H9 (cell line): ENCODE results near the gene OR10J5. TPM values are rescaled to one million over a fixed set of nuclear protein-coding genes. Genes with fewer than 3 reads are reported as not detected.

ENCODE experiments used
- DNase-seq: peaks from one replicate; pipeline ENCODE4 v3.0.0-alpha.2; 2017
- H2AFZ ChIP-seq: one replicate; pipeline ENCODE4 v1.6.1; 2013; ENCODE audit warnings: mild to moderate bottlenecking, low read length, control low read depth, moderate library complexity
- H2AK5ac ChIP-seq: 2 replicates; pipeline ENCODE4 v1.6.1; 2013; ENCODE audit warnings: low read length, control low read depth, mixed read lengths; ENCODE audit not compliant: insufficient read length
- H2BK120ac ChIP-seq: one replicate; pipeline ENCODE4 v1.6.1; 2013; ENCODE audit warnings: low read depth, mild to moderate bottlenecking, low read length, control low read depth, inconsistent platforms; ENCODE audit not compliant: poor library complexity, severe bottlenecking
- H2BK12ac ChIP-seq: 2 replicates; pipeline ENCODE4 v1.6.1; 2013; ENCODE audit warnings: low read length, control low read depth, mixed read lengths, low read depth; ENCODE audit not compliant: insufficient read length
- H2BK15ac ChIP-seq: 2 replicates; pipeline ENCODE4 v1.6.1; 2013; ENCODE audit warnings: low read depth, low read length, control low read depth
- H2BK20ac ChIP-seq: one replicate; pipeline ENCODE4 v1.6.1; 2013; ENCODE audit warnings: low read depth, mild to moderate bottlenecking, low read length, control low read depth, inconsistent platforms; ENCODE audit not compliant: poor library complexity, severe bottlenecking
- H2BK5ac ChIP-seq: 2 replicates; pipeline ENCODE4 v1.6.1; 2013; ENCODE audit warnings: low read length, control low read depth, mixed read lengths; ENCODE audit not compliant: insufficient read length
- H3K14ac ChIP-seq: 2 replicates; pipeline ENCODE4 v1.6.1; 2013; ENCODE audit warnings: low read length, control low read depth; ENCODE audit not compliant: insufficient read depth
- H3K18ac ChIP-seq: 2 replicates; pipeline ENCODE4 v1.6.1; 2013; ENCODE audit warnings: low read depth, mild to moderate bottlenecking, mixed read lengths, low read length, control low read depth; ENCODE audit not compliant: insufficient read length
- H3K23ac ChIP-seq: 2 replicates; pipeline ENCODE4 v1.6.1; 2013; ENCODE audit warnings: low read length, control low read depth, mixed read lengths, low read depth; ENCODE audit not compliant: insufficient read length
- H3K23me2 ChIP-seq: 2 replicates; pipeline ENCODE4 v1.6.1; 2013; ENCODE audit warnings: low read depth, mild to moderate bottlenecking, mixed read lengths, low read length, control low read depth; ENCODE audit not compliant: insufficient read length, poor library complexity, severe bottlenecking
- H3K27ac ChIP-seq: 2 replicates; pipeline ENCODE4 v1.5.1; 2013; ENCODE audit warnings: low read length, control low read depth, mixed read lengths, low read depth; ENCODE audit not compliant: insufficient read length
- H3K27me3 ChIP-seq: 2 replicates; pipeline ENCODE4 v1.6.1; 2013; ENCODE audit warnings: low read length, control low read depth, inconsistent platforms; ENCODE audit not compliant: insufficient read depth
- H3K4ac ChIP-seq: 2 replicates; pipeline ENCODE4 v1.6.1; 2013; ENCODE audit warnings: low read depth, mild to moderate bottlenecking, control low read depth, inconsistent platforms, low read length, moderate library complexity
- H3K4me1 ChIP-seq: 2 replicates; pipeline ENCODE4 v1.6.1; 2013; ENCODE audit warnings: low read length, control low read depth, inconsistent platforms; ENCODE audit not compliant: insufficient read depth
- H3K4me2 ChIP-seq: 2 replicates; pipeline ENCODE4 v1.6.1; 2013; ENCODE audit warnings: low read length, control low read depth, mixed read lengths; ENCODE audit not compliant: insufficient read length, insufficient read depth
- H3K56ac ChIP-seq: 2 replicates; pipeline ENCODE4 v1.6.1; 2013; ENCODE audit warnings: low read depth, mild to moderate bottlenecking, mixed read lengths, low read length, control low read depth; ENCODE audit not compliant: insufficient read length
- H3K79me1 ChIP-seq: 2 replicates; pipeline ENCODE4 v1.6.1; 2013; ENCODE audit warnings: low read depth, mild to moderate bottlenecking, moderate library complexity, low read length, control low read depth, inconsistent platforms; ENCODE audit not compliant: insufficient read depth, poor library complexity, severe bottlenecking
- H3K79me2 ChIP-seq: 2 replicates; pipeline ENCODE4 v1.6.1; 2013; ENCODE audit warnings: low read length, control low read depth, inconsistent platforms; ENCODE audit not compliant: insufficient read depth
- H3K9ac ChIP-seq: 2 replicates; pipeline ENCODE4 v1.6.1; 2013; ENCODE audit warnings: low read length, control low read depth, mixed read lengths; ENCODE audit not compliant: insufficient read length; ENCODE audit errors: extremely low read depth
- H3K9me3 ChIP-seq: one replicate; pipeline ENCODE4 v1.6.1; 2013; ENCODE audit warnings: low read depth, low read length, inconsistent platforms; ENCODE audit not compliant: control insufficient read depth
- H3T11ph ChIP-seq: one replicate; pipeline ENCODE4 v1.6.1; 2013; ENCODE audit warnings: mild to moderate bottlenecking, low read length, control low read depth, inconsistent platforms
- H4K20me1 ChIP-seq: one replicate; pipeline ENCODE4 v1.6.1; 2013; ENCODE audit not compliant: control insufficient read depth, insufficient read length, insufficient read depth
- H4K5ac ChIP-seq: 2 replicates; pipeline ENCODE4 v1.6.1; 2013; ENCODE audit warnings: low read depth, mild to moderate bottlenecking, mixed read lengths, low read length, control low read depth; ENCODE audit not compliant: insufficient read length
- H4K8ac ChIP-seq: replicated peaks from 2 replicates; pipeline ENCODE4 v1.6.1; 2013; ENCODE audit warnings: low read length, control low read depth, mixed read lengths, low read depth; ENCODE audit not compliant: insufficient read length
- H4K91ac ChIP-seq: 2 replicates; pipeline ENCODE4 v1.6.1; 2013; ENCODE audit warnings: low read depth, mild to moderate bottlenecking, moderate library complexity, mixed read lengths, low read length, control low read depth; ENCODE audit not compliant: insufficient read length
- H3K27ac Mint-ChIP-seq, 3 experiments: 2 replicates in 2 of 3; 3 replicates in 1 of 3; pipeline ENCODE4 v1.8.0; 2020 to 2021; ENCODE audit warnings: mixed read lengths in 3 of 3, mild to moderate bottlenecking in 1 of 3, moderate library complexity in 1 of 3
- H3K27me3 Mint-ChIP-seq: 2 replicates; pipeline ENCODE4 v1.8.0; 2021; ENCODE audit warnings: low read depth, mild to moderate bottlenecking, moderate library complexity, mixed read lengths
- H3K36me3 Mint-ChIP-seq, 3 experiments: 2 replicates in 2 of 3; 3 replicates in 1 of 3; pipeline ENCODE4 v1.8.0; 2020 to 2021; ENCODE audit warnings: low read depth in 3 of 3, mixed read lengths in 3 of 3; ENCODE audit not compliant: insufficient read depth in 1 of 3
- H3K4me1 Mint-ChIP-seq, 2 experiments: 2 replicates each; pipeline ENCODE4 v1.8.0; 2020; ENCODE audit warnings: mixed read lengths in 2 of 2
- H3K4me3 Mint-ChIP-seq, 2 experiments: 2 replicates in 1 of 2; 3 replicates in 1 of 2; pipeline ENCODE4 v1.8.0; 2020 to 2021; ENCODE audit warnings: mild to moderate bottlenecking in 2 of 2, mixed read lengths in 2 of 2, moderate library complexity in 1 of 2
- H3K9me3 Mint-ChIP-seq, 2 experiments: 2 replicates in 1 of 2; 3 replicates in 1 of 2; pipeline ENCODE4 v1.8.0; 2020; ENCODE audit warnings: mild to moderate bottlenecking in 2 of 2, mixed read lengths in 2 of 2, moderate library complexity in 1 of 2
- CTCF ChIP-seq: fragments of 200-600 bp; sonication (generic); conservative IDR thresholded peaks from 3 replicates; pipeline ENCODE4 v1.8.0; 2021; ENCODE audit warnings: antibody characterized with exemption, mild to moderate bottlenecking
- WGBS: extraction: QIAGEN DNeasy Blood & Tissue Kit; methylation state at CpG from one replicate; pipeline ENCODE4 v1.1.7; 2013; ENCODE audit warnings: missing lambda C conversion rate, low lambda C conversion rate, mixed read lengths; ENCODE audit not compliant: insufficient read length; ENCODE audit errors: extremely low coverage; 5-methylcytosine and 5-hydroxymethylcytosine counted together
- total RNA-seq: library from RNA; stranded (reverse); gene quantifications from 2 replicates; pipeline ENCODE4 v1.2.1, GENCODE V29; 2021

OR10J5 gene
- total RNA-seq, 1 experiment from 2014 or later, result not detected

DNA sequence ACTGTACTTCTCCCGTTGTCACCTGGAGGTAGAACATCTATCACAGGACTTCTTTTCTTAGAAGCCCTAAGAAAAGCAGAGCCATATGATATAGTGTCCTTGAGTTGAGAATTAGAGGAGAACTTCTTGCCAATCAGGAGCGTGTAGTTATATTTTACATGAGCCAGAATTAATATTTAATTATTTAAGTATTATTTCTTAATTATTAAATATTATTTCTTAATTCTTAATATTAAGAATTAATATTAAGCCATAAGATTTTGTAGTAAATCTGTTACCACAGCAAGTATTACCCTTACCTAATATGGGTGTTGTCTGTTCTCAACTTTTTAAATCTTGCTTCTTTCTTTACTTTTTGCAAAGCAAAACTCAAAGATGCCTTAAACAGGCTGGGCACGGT is 41.6 kb upstream of the OR10J5 start:
- no peaks in the 10 kb centered on the region for H3K4me1 ChIP-seq
- no peak overlapping the region for H4K5ac ChIP-seq
- no peak for TF ChIP-seq CTCF
- H3T11ph ChIP-seq, result no peak overlapping the region
- Mint-ChIP-seq H3K9me3 (peaks cover 22 to 69% of the 10 kb centered on the region in 2 experiments), H3K36me3 (peaks cover 9 to 26% (median 12%) of the 10 kb centered on the region in 3 experiments), H3K27ac (no peak overlapping the region), H3K27me3 (peaks cover 3% of the 10 kb centered on the region; the same call in 1 of the 2 replicates), H3K4me1 (no peaks in the 10 kb centered on the region), H3K4me3 (no peak overlapping the region)
- no peak overlapping the region for H2BK12ac ChIP-seq
- H4K8ac ChIP-seq, result no peak overlapping the region
- no peak overlapping the region for H2AK5ac ChIP-seq
- no peak overlapping the region for H3K14ac ChIP-seq
- H2BK120ac ChIP-seq, result no peak overlapping the region
- no peaks in the 10 kb centered on the region for H4K20me1 ChIP-seq
- no peak overlapping the region for H3K18ac ChIP-seq
- no peak overlapping the region for H3K4me2 ChIP-seq
- H4K91ac ChIP-seq, result no peak overlapping the region
- H3K4ac ChIP-seq, result no peak overlapping the region
- no peak overlapping the region for H2BK20ac ChIP-seq
- H3K23me2 ChIP-seq, result no peaks in the 10 kb centered on the region
- no peaks in the 10 kb centered on the region for H3K27me3 ChIP-seq
- no peak overlapping the region for H3K27ac ChIP-seq
- H3K56ac ChIP-seq, result no peak overlapping the region
- H3K23ac ChIP-seq, result no peak overlapping the region
- H3K9ac ChIP-seq, result no peak overlapping the region
- WGBS, result no CpG with 5 or more reads among the region's 3 CpGs
- H3K79me1 ChIP-seq, result no peaks in the 10 kb centered on the region
- H2BK15ac ChIP-seq, result no peak overlapping the region
- DNase-seq, result no peak
- no peaks in the 10 kb centered on the region for H3K79me2 ChIP-seq
- no peak overlapping the region for H2BK5ac ChIP-seq
- no peak overlapping the region for H2AFZ ChIP-seq
- H3K9me3 ChIP-seq, result no peaks in the 10 kb centered on the region
